Measurements from ENCODE around the gene GALP. TPM values are rescaled to one million over a fixed set of nuclear protein-coding genes. Genes with fewer than 3 reads are reported as not detected.

Gene GALP
- total RNA-seq, 1 experiment from 2014 or later, result not detected

GRCh38 chr19:56133858-56134653 lies 41.8 kb upstream of the GALP start:
- TF ChIP-seq, protein P1, sequence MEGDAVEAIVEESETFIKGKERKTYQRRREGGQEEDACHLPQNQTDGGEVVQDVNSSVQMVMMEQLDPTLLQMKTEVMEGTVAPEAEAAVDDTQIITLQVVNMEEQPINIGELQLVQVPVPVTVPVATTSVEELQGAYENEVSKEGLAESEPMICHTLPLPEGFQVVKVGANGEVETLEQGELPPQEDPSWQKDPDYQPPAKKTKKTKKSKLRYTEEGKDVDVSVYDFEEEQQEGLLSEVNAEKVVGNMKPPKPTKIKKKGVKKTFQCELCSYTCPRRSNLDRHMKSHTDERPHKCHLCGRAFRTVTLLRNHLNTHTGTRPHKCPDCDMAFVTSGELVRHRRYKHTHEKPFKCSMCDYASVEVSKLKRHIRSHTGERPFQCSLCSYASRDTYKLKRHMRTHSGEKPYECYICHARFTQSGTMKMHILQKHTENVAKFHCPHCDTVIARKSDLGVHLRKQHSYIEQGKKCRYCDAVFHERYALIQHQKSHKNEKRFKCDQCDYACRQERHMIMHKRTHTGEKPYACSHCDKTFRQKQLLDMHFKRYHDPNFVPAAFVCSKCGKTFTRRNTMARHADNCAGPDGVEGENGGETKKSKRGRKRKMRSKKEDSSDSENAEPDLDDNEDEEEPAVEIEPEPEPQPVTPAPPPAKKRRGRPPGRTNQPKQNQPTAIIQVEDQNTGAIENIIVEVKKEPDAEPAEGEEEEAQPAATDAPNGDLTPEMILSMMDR (conservative IDR thresholded peaks at IDR 0.05), result no peak
- H3K79me2 ChIP-seq (ENCODE audit: insufficient read depth, low read length), result no peaks in the 10 kb centered on the region
- peak overlapping the region in 1 of 2 experiments; percentile 8; a peak in 1 of 5 replicates for H3K4me3 Mint-ChIP-seq
- H3K27ac Mint-ChIP-seq, result peak overlapping the region in 1 of 3 experiments; percentile 88; a peak in 3 of 7 replicates
- no peaks in the 10 kb centered on the region for H3K27me3 ChIP-seq (ENCODE audit: insufficient read depth, low read length)
- no peaks in the 10 kb centered on the region for H4K20me1 ChIP-seq (ENCODE audit: control insufficient read depth, insufficient read depth, insufficient read length)
- H2BK120ac ChIP-seq (ENCODE audit: low read depth, low read length, poor library complexity, severe bottlenecking), result no peak overlapping the region
- peaks cover 2% of the 10 kb centered on the region; the same call in 1 of the 2 replicates for H3K27me3 Mint-ChIP-seq (ENCODE audit: low read depth)
- no peaks in the 10 kb centered on the region for H3K79me1 ChIP-seq (ENCODE audit: insufficient read depth, low read depth, low read length, poor library complexity, severe bottlenecking)
- H2BK5ac ChIP-seq (ENCODE audit: insufficient read length, low read length), result no peak overlapping the region
- H4K8ac ChIP-seq (replicated peaks; ENCODE audit: insufficient read length, low read depth, low read length), result no peak overlapping the region
- no peak overlapping the region for H3K14ac ChIP-seq (ENCODE audit: insufficient read depth, low read length)
- no peak overlapping the region for H2AFZ ChIP-seq (ENCODE audit: low read length)
- no peak for DNase-seq
- H3K36me3 Mint-ChIP-seq (ENCODE audit: insufficient read depth in 1 of 3, low read depth in 3 of 3), result no peaks in the 10 kb centered on the region
- no peak overlapping the region for H2BK15ac ChIP-seq (ENCODE audit: low read depth, low read length)
- no peak overlapping the region for H4K5ac ChIP-seq (ENCODE audit: insufficient read length, low read depth, low read length)
- H2AK5ac ChIP-seq (ENCODE audit: insufficient read length, low read length), result no peak overlapping the region
- H2BK12ac ChIP-seq (ENCODE audit: insufficient read length, low read depth, low read length), result no peak overlapping the region
- H3K18ac ChIP-seq (ENCODE audit: insufficient read length, low read depth, low read length), result no peak overlapping the region
- WGBS (ENCODE audit: extremely low coverage, insufficient read length, low lambda C conversion rate), result no CpG with 5 or more reads among the region's 14 CpGs
- no peaks in the 10 kb centered on the region for H3K23me2 ChIP-seq (ENCODE audit: insufficient read length, low read depth, low read length, poor library complexity, severe bottlenecking)
- H3K9me3 ChIP-seq (ENCODE audit: control insufficient read depth, low read depth, low read length), result no peaks in the 10 kb centered on the region
- H3K4ac ChIP-seq (ENCODE audit: low read depth, low read length), result no peak overlapping the region
- no peak overlapping the region for H3T11ph ChIP-seq (ENCODE audit: low read length)
- no peak overlapping the region for H3K9ac ChIP-seq (ENCODE audit: extremely low read depth, insufficient read length, low read length)
- H4K91ac ChIP-seq (ENCODE audit: insufficient read length, low read depth, low read length), result no peak overlapping the region
- H2BK20ac ChIP-seq (ENCODE audit: low read depth, low read length, poor library complexity, severe bottlenecking), result no peak overlapping the region
- H3K9me3 Mint-ChIP-seq, result peaks cover 0 to 2% of the 10 kb centered on the region in 2 experiments; a peak in 1 of 5 replicates
- H3K4me1 Mint-ChIP-seq, result peaks cover 32 to 33% of the 10 kb centered on the region in 2 experiments
- no peak overlapping the region for H3K27ac ChIP-seq (ENCODE audit: insufficient read length, low read depth, low read length)
- H3K56ac ChIP-seq (ENCODE audit: insufficient read length, low read depth, low read length), result no peak overlapping the region
- H3K4me2 ChIP-seq (ENCODE audit: insufficient read depth, insufficient read length, low read length), result no peak overlapping the region
- H3K4me1 ChIP-seq (ENCODE audit: insufficient read depth, low read length), result peaks cover 7% of the 10 kb centered on the region; the same call in 1 of the 2 replicates
- H3K23ac ChIP-seq (ENCODE audit: insufficient read length, low read depth, low read length), result no peak overlapping the region

All from H9 (cell line).